SU-DHL-6 (cell line): ENCODE results near the gene FN1.

Source experiments
- H2AFZ ChIP-seq: fragments of 200-600 bp; sonication (generic); 2 replicates; pipeline ENCODE4 v1.6.1; 2014; ENCODE audit warnings: low read depth, mild to moderate bottlenecking, moderate library complexity, mixed read lengths, antibody characterized with exemption, low read length; ENCODE audit not compliant: severe bottlenecking
- H3F3A ChIP-seq: fragments of 200-600 bp; shearing (Covaris generic); 2 replicates; pipeline ENCODE4 v1.6.0; 2016; ENCODE audit warnings: antibody characterized with exemption, mild to moderate bottlenecking; ENCODE audit not compliant: insufficient read depth
- H3K27ac ChIP-seq: fragments of 200-600 bp; sonication (generic); 2 replicates; pipeline ENCODE4 v1.5.1; 2016; ENCODE audit warnings: low read depth, mild to moderate bottlenecking, low read length, moderate library complexity, mixed read lengths
- H3K27me3 ChIP-seq: fragments of 200-600 bp; sonication (generic), shearing (Covaris generic); 2 replicates; pipeline ENCODE4 v1.6.0; 2014; ENCODE audit warnings: mild to moderate bottlenecking, low read length
- H3K36me3 ChIP-seq: fragments of 200-600 bp; sonication (generic); 2 replicates; pipeline ENCODE4 v1.6.1; 2014; ENCODE audit warnings: mild to moderate bottlenecking, low read length, mixed read lengths
- H3K4me2 ChIP-seq: fragments of 300-600, 200-600 bp; shearing (Covaris generic), sonication (generic); 2 replicates; pipeline ENCODE4 v1.6.0; 2014; ENCODE audit warnings: low read length, low read depth, mild to moderate bottlenecking; ENCODE audit not compliant: poor library complexity, severe bottlenecking
- H3K4me3 ChIP-seq: fragments of 200-600 bp; sonication (generic); 2 replicates; pipeline ENCODE4 v1.5.1; 2014; ENCODE audit warnings: antibody characterized with exemption, low read length, mild to moderate bottlenecking, mixed read lengths; ENCODE audit not compliant: insufficient read depth, poor library complexity, severe bottlenecking
- H3K79me2 ChIP-seq: fragments of 200-600 bp; sonication (generic); 2 replicates; pipeline ENCODE4 v1.6.1; 2014; ENCODE audit warnings: mild to moderate bottlenecking, low read length, moderate library complexity; ENCODE audit not compliant: insufficient read depth
- H3K9ac ChIP-seq: fragments of 200-600 bp; sonication (generic); 2 replicates; pipeline ENCODE4 v1.7.0; 2014; ENCODE audit warnings: mild to moderate bottlenecking, low read length
- H3K9me2 ChIP-seq: fragments of 200-600 bp; sonication (generic); replicated peaks from 2 replicates; pipeline ENCODE4 v1.6.1; 2014; ENCODE audit warnings: low read length; ENCODE audit not compliant: insufficient read depth
- H3K9me3 ChIP-seq: fragments of 200-600 bp; sonication (generic); 2 replicates; pipeline ENCODE4 v1.6.1; 2014; ENCODE audit warnings: low read length, mixed read lengths; ENCODE audit not compliant: insufficient read depth
- H4K20me1 ChIP-seq: fragments of 200-600 bp; sonication (generic); 2 replicates; pipeline ENCODE4 v1.6.1; 2014; ENCODE audit warnings: low read depth, mild to moderate bottlenecking, antibody characterized with exemption, low read length, moderate library complexity, mixed read lengths
- EZH2phosphoT487 ChIP-seq: fragments of 200-600 bp; sonication (generic), shearing (Covaris generic); conservative IDR thresholded peaks from 2 replicates; pipeline ENCODE4 v1.6.1; 2018; ENCODE audit warnings: mild to moderate bottlenecking, antibody characterized with exemption, low read length, moderate library complexity, mixed read lengths
- TF ChIP-seq, protein P1 (sequence below): fragments of 200-600 bp; sonication (generic); IDR thresholded peaks from one replicate; pipeline ENCODE4 v1.5.1; 2017; ENCODE audit warnings: antibody characterized with exemption, mild to moderate bottlenecking, low read length, moderate library complexity; ENCODE audit not compliant: insufficient read depth, poor library complexity, severe bottlenecking

Gene FN1

DNA sequence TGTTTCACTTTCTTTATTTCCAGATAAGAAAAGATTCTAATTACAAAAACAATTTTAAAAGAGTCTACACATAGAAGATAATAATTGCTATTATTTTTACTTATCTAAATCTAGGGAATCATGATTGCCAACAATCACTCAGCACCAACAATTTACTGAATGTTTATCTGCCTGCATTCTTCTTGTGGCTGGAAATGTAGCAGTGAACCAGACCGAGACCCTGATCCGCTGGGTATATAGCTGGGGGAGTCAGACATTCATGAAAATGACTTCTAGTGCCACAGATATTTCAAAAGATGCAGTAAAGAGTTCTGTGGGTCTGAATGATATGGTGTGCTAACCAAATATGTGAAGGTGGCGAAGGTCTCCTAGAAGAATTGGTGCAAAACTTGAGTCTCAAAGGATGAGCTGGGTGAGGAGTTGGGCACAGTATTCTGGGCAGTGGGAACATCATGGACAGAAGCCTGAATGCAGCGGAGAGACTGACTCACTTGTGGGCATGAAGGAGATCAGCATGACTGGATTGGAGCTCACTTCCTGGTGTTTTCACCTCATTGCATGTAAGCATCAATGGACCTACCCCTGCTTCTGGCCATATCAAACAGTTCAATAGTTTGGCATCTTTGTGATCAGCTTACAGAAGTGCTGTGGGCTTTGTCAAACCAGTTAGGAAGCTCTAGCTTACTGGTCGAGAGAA is 26.1 kb upstream of the FN1 start:
- no peak overlapping the region for H2AFZ ChIP-seq
- no peaks in the 10 kb centered on the region for H3F3A ChIP-seq
- H3K27ac ChIP-seq: no peak overlapping the region

DNA sequence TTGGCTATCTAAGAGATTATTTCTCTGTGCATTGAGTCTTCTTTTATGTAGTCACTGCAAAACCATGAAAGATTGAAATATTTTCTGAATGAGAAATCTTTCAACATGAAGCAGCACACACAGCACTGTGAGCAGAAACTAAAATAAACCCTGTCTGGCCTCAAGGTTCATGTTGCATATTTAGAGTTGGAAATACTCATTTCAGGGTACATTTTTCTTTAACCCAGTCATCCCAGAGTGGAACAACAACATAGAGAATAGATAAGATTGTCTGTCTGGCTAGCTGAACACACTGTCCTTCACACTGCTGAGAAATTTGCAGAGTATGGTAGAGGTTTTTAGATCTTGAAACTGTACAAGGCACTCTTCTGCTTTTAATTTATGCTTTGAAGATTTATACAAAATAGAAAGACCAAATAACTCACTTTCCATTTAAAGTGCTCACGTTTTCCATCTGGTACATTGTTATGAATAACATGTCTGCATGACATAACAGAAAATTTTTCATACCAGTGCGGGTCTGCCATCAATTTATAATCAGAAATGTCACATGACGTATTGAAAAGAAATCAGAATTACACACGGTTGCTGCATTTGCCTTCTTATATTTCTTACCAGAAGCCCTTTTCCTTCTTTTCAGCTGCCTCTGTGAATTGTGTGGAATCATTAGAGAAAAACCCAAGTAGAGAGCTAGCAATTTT is 25.0 kb upstream of the FN1 start:
- Histone ChIP-seq H4K20me1 (no peaks in the 10 kb centered on the region), H3K9ac (no peak overlapping the region), H3K4me3 (no peak overlapping the region), H3F3A (no peaks in the 10 kb centered on the region), H3K27ac (no peak overlapping the region), H3K9me3 (no peaks in the 10 kb centered on the region), H3K4me2 (no peak overlapping the region), H3K27me3 (no peaks in the 10 kb centered on the region), H3K9me2 (no peaks in the 10 kb centered on the region), H2AFZ (no peak overlapping the region), H3K79me2 (no peaks in the 10 kb centered on the region), H3K36me3 (no peaks in the 10 kb centered on the region)
- TF ChIP-seq EZH2phosphoT487: no peak
- TF ChIP-seq, protein P1, sequence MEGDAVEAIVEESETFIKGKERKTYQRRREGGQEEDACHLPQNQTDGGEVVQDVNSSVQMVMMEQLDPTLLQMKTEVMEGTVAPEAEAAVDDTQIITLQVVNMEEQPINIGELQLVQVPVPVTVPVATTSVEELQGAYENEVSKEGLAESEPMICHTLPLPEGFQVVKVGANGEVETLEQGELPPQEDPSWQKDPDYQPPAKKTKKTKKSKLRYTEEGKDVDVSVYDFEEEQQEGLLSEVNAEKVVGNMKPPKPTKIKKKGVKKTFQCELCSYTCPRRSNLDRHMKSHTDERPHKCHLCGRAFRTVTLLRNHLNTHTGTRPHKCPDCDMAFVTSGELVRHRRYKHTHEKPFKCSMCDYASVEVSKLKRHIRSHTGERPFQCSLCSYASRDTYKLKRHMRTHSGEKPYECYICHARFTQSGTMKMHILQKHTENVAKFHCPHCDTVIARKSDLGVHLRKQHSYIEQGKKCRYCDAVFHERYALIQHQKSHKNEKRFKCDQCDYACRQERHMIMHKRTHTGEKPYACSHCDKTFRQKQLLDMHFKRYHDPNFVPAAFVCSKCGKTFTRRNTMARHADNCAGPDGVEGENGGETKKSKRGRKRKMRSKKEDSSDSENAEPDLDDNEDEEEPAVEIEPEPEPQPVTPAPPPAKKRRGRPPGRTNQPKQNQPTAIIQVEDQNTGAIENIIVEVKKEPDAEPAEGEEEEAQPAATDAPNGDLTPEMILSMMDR: no peak

More for the DNA sequence above, 26.1 kb upstream of the FN1 start:
- no peak for TF ChIP-seq EZH2phosphoT487
- TF ChIP-seq, protein P1: no peak
- Histone ChIP-seq H3K79me2 (no peaks in the 10 kb centered on the region), H3K4me3 (no peak overlapping the region), H3K9me2 (no peaks in the 10 kb centered on the region), H4K20me1 (no peaks in the 10 kb centered on the region), H3K9ac (no peak overlapping the region), H3K27me3 (no peaks in the 10 kb centered on the region), H3K9me3 (no peaks in the 10 kb centered on the region), H3K4me2 (no peak overlapping the region), H3K36me3 (no peaks in the 10 kb centered on the region)

DNA sequence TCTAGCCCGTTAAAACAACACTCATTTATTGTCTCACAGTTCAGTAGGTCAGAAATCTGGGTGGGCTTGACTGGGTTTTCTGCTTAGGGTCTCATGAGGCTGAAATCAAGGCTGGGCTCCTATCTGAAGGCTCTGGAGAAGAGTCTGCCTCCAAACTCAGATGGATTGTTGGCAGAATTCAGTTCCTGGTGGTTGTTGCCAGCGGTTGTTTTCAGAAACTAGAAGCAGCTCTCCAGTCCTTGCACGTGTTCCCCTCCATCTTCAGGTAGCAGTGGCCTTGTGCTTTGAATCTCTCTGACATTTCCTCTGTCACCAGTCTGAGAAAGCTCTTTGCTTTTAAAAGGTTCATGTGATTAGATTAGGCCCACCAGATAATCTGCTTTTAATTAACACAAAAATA is 20.1 kb upstream of the FN1 start:
- Histone ChIP-seq H3K9me2 (no peaks in the 10 kb centered on the region), H3K27me3 (no peaks in the 10 kb centered on the region), H3K9ac (no peak overlapping the region), H3K4me2 (no peak overlapping the region), H3F3A (no peaks in the 10 kb centered on the region), H3K36me3 (no peaks in the 10 kb centered on the region), H2AFZ (no peak overlapping the region), H3K27ac (no peak overlapping the region), H3K79me2 (no peaks in the 10 kb centered on the region), H3K4me3 (no peak overlapping the region), H4K20me1 (no peaks in the 10 kb centered on the region), H3K9me3 (no peaks in the 10 kb centered on the region)
- TF ChIP-seq EZH2phosphoT487: no peak
- TF ChIP-seq, protein P1: no peak
